PFSK-1 (cell line): ENCODE results near the gene KAT8.

ENCODE experiments used
- FOXP2 ChIP-seq: optimal IDR thresholded peaks from 2 replicates; pipeline ENCODE3; 2011; ENCODE audit warnings: borderline replicate concordance, control low read depth, inconsistent platforms; ENCODE audit not compliant: insufficient read depth; ENCODE audit errors: extremely low read length, extremely low read depth
- POLR2AphosphoS5 ChIP-seq: IDR thresholded peaks from 2 replicates; pipeline ENCODE4 v1.6.1; 2012; ENCODE audit warnings: low read depth, mild to moderate bottlenecking, control low read depth, low read length, moderate library complexity
- REST ChIP-seq, 2 experiments: IDR thresholded peaks; 2 replicates each; pipeline versions ENCODE4 v1.6.1 to v1.8.0; 2011 to 2012; ENCODE audit warnings: low read depth in 2 of 2, low read length in 2 of 2, control low read depth in 1 of 2, inconsistent platforms in 1 of 2, mild to moderate bottlenecking in 1 of 2, moderate library complexity in 1 of 2; ENCODE audit not compliant: insufficient read depth in 1 of 2

GRCh38 chr16:31110106-31111034 is 7.1 kb upstream of the KAT8 start:
- no peak for TF ChIP-seq REST (IDR thresholded peaks at IDR 0.05; ENCODE audit: insufficient read depth in 1 of 2, low read depth in 2 of 2, low read length in 2 of 2)
- no peak for TF ChIP-seq FOXP2
- no peak for TF ChIP-seq POLR2AphosphoS5
